Ovary (tissue), 3 donors: ENCODE results near the gene DSCAM.

Source experiments
- EP300 ChIP-seq: sonication (generic); formaldehyde crosslinking; IDR thresholded peaks from one replicate; pipeline ENCODE4 v1.6.1; 2017; ENCODE audit warnings: antibody characterized with exemption
- POLR2A ChIP-seq: fragments of 450-650 bp; IDR thresholded peaks from one replicate; pipeline ENCODE4 v1.6.1; 2017; ENCODE audit warnings: antibody characterized with exemption, mild to moderate bottlenecking, moderate library complexity
- TF ChIP-seq, protein P1 (sequence below), 3 donors: fragments of 450-650 bp in 2 of 3; fragments of 200-600 bp in 1 of 3; IDR thresholded peaks; one replicate each; pipeline versions ENCODE4 v1.5.1 to v1.8.0; 2016 to 2022; ENCODE audit warnings: antibody characterized with exemption in 3 of 3, mild to moderate bottlenecking in 1 of 3
- donor health status: DM: no; HTN: no; CAD: no.

DNA sequence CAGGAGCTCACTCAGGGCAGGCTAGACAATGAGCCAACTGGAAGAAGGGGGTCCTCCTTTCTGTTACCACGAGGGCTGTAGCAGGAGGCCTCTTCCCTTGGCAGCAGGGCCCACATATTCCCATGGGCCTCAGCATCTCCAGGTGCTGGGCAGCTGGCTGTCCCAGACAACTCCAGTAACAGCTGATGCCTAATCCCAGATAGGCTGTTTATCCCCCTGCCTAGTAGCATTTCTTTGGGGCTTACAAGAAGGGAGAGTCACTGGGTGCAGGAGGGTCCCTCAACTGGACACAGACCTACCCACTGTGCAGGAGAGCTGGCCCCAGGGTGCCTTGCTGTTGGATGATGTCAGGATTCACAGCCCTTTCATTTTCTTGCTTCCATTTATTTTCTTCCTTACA, 278.2 kb downstream of the DSCAM start:
- TF ChIP-seq, protein P1, sequence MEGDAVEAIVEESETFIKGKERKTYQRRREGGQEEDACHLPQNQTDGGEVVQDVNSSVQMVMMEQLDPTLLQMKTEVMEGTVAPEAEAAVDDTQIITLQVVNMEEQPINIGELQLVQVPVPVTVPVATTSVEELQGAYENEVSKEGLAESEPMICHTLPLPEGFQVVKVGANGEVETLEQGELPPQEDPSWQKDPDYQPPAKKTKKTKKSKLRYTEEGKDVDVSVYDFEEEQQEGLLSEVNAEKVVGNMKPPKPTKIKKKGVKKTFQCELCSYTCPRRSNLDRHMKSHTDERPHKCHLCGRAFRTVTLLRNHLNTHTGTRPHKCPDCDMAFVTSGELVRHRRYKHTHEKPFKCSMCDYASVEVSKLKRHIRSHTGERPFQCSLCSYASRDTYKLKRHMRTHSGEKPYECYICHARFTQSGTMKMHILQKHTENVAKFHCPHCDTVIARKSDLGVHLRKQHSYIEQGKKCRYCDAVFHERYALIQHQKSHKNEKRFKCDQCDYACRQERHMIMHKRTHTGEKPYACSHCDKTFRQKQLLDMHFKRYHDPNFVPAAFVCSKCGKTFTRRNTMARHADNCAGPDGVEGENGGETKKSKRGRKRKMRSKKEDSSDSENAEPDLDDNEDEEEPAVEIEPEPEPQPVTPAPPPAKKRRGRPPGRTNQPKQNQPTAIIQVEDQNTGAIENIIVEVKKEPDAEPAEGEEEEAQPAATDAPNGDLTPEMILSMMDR (IDR thresholded peaks at IDR 0.05) = no peak
- TF ChIP-seq POLR2A (no peak), EP300 (no peak)
